Testis (tissue), 2 donors: Measurements from ENCODE around the gene ZBTB46.

Source experiments
- POLR2A ChIP-seq: fragments of 450-650 bp; IDR thresholded peaks from one replicate; pipeline ENCODE4 v1.6.1; 2017; ENCODE audit warnings: antibody characterized with exemption, mild to moderate bottlenecking, moderate library complexity
- TF ChIP-seq, protein P1 (sequence below), 3 experiments: fragments of 450-650 bp in 2 of 3; fragments of 200-600 bp in 1 of 3; sonication (generic) in 1 of 3; IDR thresholded peaks; one replicate each; pipeline ENCODE4 v1.5.1; 2016 to 2019; ENCODE audit warnings: antibody characterized with exemption in 3 of 3, mild to moderate bottlenecking in 2 of 3, moderate library complexity in 1 of 3

DNA sequence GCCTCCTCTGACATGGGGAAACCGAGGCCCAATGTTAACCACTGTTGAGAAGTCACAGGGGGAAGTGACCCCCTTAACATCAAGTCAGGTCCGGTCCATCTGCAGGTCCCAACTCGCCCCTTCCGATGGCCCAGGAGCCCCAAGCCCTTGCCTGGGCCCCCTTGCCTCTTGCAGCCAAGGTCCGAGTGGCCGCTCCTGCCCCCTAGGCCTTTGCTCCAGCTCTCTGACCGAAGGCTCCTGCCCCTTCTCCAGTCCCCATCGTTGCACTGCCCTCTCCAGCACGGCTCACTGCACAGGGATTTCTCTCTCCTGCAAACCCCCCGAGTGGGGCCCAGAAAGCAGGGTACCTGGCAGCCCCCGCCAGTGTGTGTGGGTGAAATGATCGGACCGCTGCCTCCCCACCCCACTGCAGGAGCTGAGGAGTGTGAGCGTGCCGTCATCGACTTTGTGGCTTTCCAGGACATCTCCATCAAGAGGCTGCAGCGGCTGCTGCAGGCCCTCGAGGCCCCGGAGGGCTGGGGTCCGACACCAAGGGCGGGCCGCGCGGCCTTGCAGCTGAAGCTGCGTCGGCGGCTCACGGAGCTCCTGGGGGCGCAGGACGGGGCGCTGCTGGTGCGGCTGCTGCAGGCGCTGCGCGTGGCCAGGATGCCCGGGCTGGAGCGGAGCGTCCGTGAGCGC, 133.1 kb downstream of the ZBTB46 start:
- no peak for TF ChIP-seq POLR2A
- TF ChIP-seq, protein P1, sequence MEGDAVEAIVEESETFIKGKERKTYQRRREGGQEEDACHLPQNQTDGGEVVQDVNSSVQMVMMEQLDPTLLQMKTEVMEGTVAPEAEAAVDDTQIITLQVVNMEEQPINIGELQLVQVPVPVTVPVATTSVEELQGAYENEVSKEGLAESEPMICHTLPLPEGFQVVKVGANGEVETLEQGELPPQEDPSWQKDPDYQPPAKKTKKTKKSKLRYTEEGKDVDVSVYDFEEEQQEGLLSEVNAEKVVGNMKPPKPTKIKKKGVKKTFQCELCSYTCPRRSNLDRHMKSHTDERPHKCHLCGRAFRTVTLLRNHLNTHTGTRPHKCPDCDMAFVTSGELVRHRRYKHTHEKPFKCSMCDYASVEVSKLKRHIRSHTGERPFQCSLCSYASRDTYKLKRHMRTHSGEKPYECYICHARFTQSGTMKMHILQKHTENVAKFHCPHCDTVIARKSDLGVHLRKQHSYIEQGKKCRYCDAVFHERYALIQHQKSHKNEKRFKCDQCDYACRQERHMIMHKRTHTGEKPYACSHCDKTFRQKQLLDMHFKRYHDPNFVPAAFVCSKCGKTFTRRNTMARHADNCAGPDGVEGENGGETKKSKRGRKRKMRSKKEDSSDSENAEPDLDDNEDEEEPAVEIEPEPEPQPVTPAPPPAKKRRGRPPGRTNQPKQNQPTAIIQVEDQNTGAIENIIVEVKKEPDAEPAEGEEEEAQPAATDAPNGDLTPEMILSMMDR (IDR thresholded peaks at IDR 0.05): no peak
